H1 (cell line): ENCODE measurements around the gene PRSS8. TPM values are rescaled to one million over a fixed set of nuclear protein-coding genes. Genes with fewer than 3 reads are reported as not detected.

Experiments used
- CTCF ChIA-PET: fragments of 300-600 bp; sonication (Branson Sonifier 250); formaldehyde crosslinking; loops from one replicate; lab custom pipeline; 2021; ENCODE audit not compliant: partially characterized antibody; lab: Charles Lee
- POLR2A ChIA-PET: fragments of 300-600 bp; sonication (Branson Sonifier 250); formaldehyde crosslinking; loops from one replicate; lab custom pipeline; 2021; ENCODE audit warnings: inconsistent platforms; ENCODE audit not compliant: partially characterized antibody; lab: Charles Lee
- DNase-seq, 2 experiments: peaks; one replicate each; pipeline versions ENCODE4 v3.0.0 to v3.0.0-alpha.2; 2010 to 2022; ENCODE audit warnings: low spot score in 2 of 2, low read depth in 1 of 2, mixed read lengths in 1 of 2
- FAIRE-seq: peaks from 2 replicates; lab custom pipeline; 2011; peaks lifted over from hg19 to GRCh38; lab: Jason Lieb, UNC
- H2AFZ ChIP-seq: 2 replicates; pipeline ENCODE4 v1.8.1; 2012; ENCODE audit warnings: low read length, inconsistent platforms
- H2AK5ac ChIP-seq: 2 replicates; pipeline ENCODE4 v1.6.1; 2013; ENCODE audit warnings: low read depth, low read length
- H2BK120ac ChIP-seq: replicated peaks from 2 replicates; pipeline ENCODE3; 2013; ENCODE audit warnings: low read depth, low read length, inconsistent platforms
- H2BK12ac ChIP-seq: 2 replicates; pipeline ENCODE4 v1.6.1; 2013; ENCODE audit warnings: low read depth, low read length
- H2BK15ac ChIP-seq: 2 replicates; pipeline ENCODE4 v1.6.1; 2013; ENCODE audit warnings: low read length
- H2BK20ac ChIP-seq: 2 replicates; pipeline ENCODE4 v1.6.1; 2013; ENCODE audit warnings: low read length
- H2BK5ac ChIP-seq: 2 replicates; pipeline ENCODE4 v1.6.1; 2013; ENCODE audit warnings: low read depth, low read length
- H3K14ac ChIP-seq: 2 replicates; pipeline ENCODE4 v1.6.1; 2013; ENCODE audit warnings: inconsistent platforms; ENCODE audit not compliant: insufficient read length
- H3K18ac ChIP-seq: 2 replicates; pipeline ENCODE4 v1.6.1; 2013; ENCODE audit warnings: low read length; ENCODE audit errors: extremely low read depth
- H3K23ac ChIP-seq: 2 replicates; pipeline ENCODE4 v1.6.1; 2013; ENCODE audit warnings: inconsistent platforms; ENCODE audit not compliant: insufficient read length
- H3K23me2 ChIP-seq: 2 replicates; pipeline ENCODE4 v1.6.1; 2013; ENCODE audit warnings: low read depth, low read length
- H3K27ac ChIP-seq: 2 replicates; pipeline ENCODE4 v1.6.1; 2011; ENCODE audit warnings: low read depth, low read length, inconsistent platforms
- H3K27me3 ChIP-seq, 4 experiments: replicated peaks in 1 of 4; 1 replicate in 1 of 4; 2 replicates in 3 of 4; pipeline versions ENCODE4 v1.6.1 to v1.8.1; 2011 to 2013; ENCODE audit warnings: low read length in 3 of 4, mild to moderate bottlenecking in 3 of 4, inconsistent platforms in 2 of 4, mixed read lengths in 2 of 4, moderate library complexity in 1 of 4; ENCODE audit not compliant: control insufficient read depth in 3 of 4, insufficient read depth in 3 of 4; ENCODE audit errors: extremely low read depth in 1 of 4
- H3K36me3 ChIP-seq, 4 experiments: 2 replicates each; pipeline versions ENCODE4 v1.6.1 to v1.8.1; 2011 to 2013; ENCODE audit warnings: mild to moderate bottlenecking in 4 of 4, low read length in 3 of 4, moderate library complexity in 2 of 4, control low read depth in 1 of 4, inconsistent platforms in 1 of 4; ENCODE audit not compliant: insufficient read depth in 4 of 4, control insufficient read depth in 2 of 4
- H3K4ac ChIP-seq: replicated peaks from 2 replicates; pipeline ENCODE3; 2013; ENCODE audit warnings: low read length, low read depth, mixed read lengths, inconsistent platforms; ENCODE audit not compliant: insufficient read length
- H3K4me1 ChIP-seq, 4 experiments: replicated peaks in 1 of 4; 1 replicate in 1 of 4; 2 replicates in 3 of 4; pipeline versions ENCODE4 v1.6.1 to v1.8.1; 2011 to 2013; ENCODE audit warnings: low read length in 3 of 4, inconsistent platforms in 2 of 4, mixed read lengths in 1 of 4; ENCODE audit not compliant: insufficient read depth in 4 of 4, control insufficient read depth in 3 of 4
- H3K4me2 ChIP-seq, 2 experiments: 2 replicates each; pipeline versions ENCODE4 v1.6.1 to v1.8.1; 2011 to 2013; ENCODE audit warnings: low read depth in 2 of 2, low read length in 2 of 2, control low read depth in 1 of 2, inconsistent platforms in 1 of 2, mild to moderate bottlenecking in 1 of 2; ENCODE audit not compliant: insufficient read depth in 1 of 2
- H3K4me3 ChIP-seq, 4 experiments: fragments of 200-600, 300-600 bp in 1 of 4; sonication (generic), shearing (Covaris generic), sonication (Bioruptor Twin) in 1 of 4; 2 replicates each; pipeline versions ENCODE4 v1.5.1 to v1.8.1; 2011 to 2016; ENCODE audit warnings: low read length in 4 of 4, low read depth in 3 of 4, control low read depth in 2 of 4, inconsistent platforms in 2 of 4, mild to moderate bottlenecking in 2 of 4, mixed read lengths in 1 of 4, moderate library complexity in 1 of 4; ENCODE audit not compliant: insufficient read depth in 2 of 4; ENCODE audit errors: extremely low read depth in 1 of 4
- H3K56ac ChIP-seq: replicated peaks from 2 replicates; pipeline ENCODE3; 2013; ENCODE audit warnings: low read depth, mild to moderate bottlenecking, mixed read lengths, low read length, inconsistent platforms; ENCODE audit not compliant: insufficient read length
- H3K79me1 ChIP-seq: 2 replicates; pipeline ENCODE4 v1.6.1; 2013; ENCODE audit warnings: low read depth, low read length, control low read depth
- H3K79me2 ChIP-seq, 2 experiments: 2 replicates each; pipeline versions ENCODE4 v1.6.1 to v1.8.1; 2012 to 2013; ENCODE audit warnings: low read length in 2 of 2, mild to moderate bottlenecking in 2 of 2, inconsistent platforms in 1 of 2; ENCODE audit not compliant: insufficient read depth in 2 of 2, control insufficient read depth in 1 of 2
- H3K9ac ChIP-seq, 4 experiments: replicated peaks in 1 of 4; 1 replicate in 1 of 4; 2 replicates in 3 of 4; pipeline versions ENCODE4 v1.6.1 to v1.8.1; 2011 to 2013; ENCODE audit warnings: low read depth in 3 of 4, low read length in 3 of 4, control low read depth in 2 of 4, mild to moderate bottlenecking in 2 of 4, moderate library complexity in 2 of 4, inconsistent platforms in 1 of 4; ENCODE audit errors: extremely low read depth in 1 of 4
- H3K9me3 ChIP-seq, 2 experiments: 2 replicates each; pipeline versions ENCODE4 v1.6.1 to v1.8.1; 2012 to 2013; ENCODE audit warnings: mild to moderate bottlenecking in 2 of 2, moderate library complexity in 2 of 2, control low read depth in 1 of 2, inconsistent platforms in 1 of 2, low read depth in 1 of 2, low read length in 1 of 2, mixed read lengths in 1 of 2; ENCODE audit not compliant: insufficient read depth in 2 of 2
- H4K20me1 ChIP-seq, 2 experiments: replicated peaks in 1 of 2; 2 replicates each; pipeline versions ENCODE3 to v1.8.1; 2011 to 2013; ENCODE audit warnings: inconsistent platforms in 2 of 2, low read length in 2 of 2, mild to moderate bottlenecking in 1 of 2; ENCODE audit not compliant: insufficient read depth in 2 of 2, control insufficient read depth in 1 of 2
- H4K5ac ChIP-seq: 2 replicates; pipeline ENCODE4 v1.6.1; 2013; ENCODE audit warnings: low read length, low read depth, mixed read lengths, inconsistent platforms; ENCODE audit not compliant: insufficient read length
- H4K8ac ChIP-seq: 2 replicates; pipeline ENCODE4 v1.8.0; 2013; ENCODE audit warnings: mild to moderate bottlenecking, moderate library complexity, low read length, inconsistent platforms; ENCODE audit not compliant: insufficient read depth; ENCODE audit errors: extremely low read depth
- H4K91ac ChIP-seq: replicated peaks from 2 replicates; pipeline ENCODE3; 2013; ENCODE audit warnings: low read length, mixed read lengths, inconsistent platforms; ENCODE audit not compliant: insufficient read length
- BRCA1 ChIP-seq: IDR thresholded peaks from 2 replicates; pipeline ENCODE4 v1.6.1; 2012; ENCODE audit warnings: low read depth, low read length, improper control_type of control experiment
- EZH2 ChIP-seq: fragments of 200-600 bp; sonication (generic); IDR thresholded peaks from 2 replicates; pipeline ENCODE4 v1.7.1; 2012; ENCODE audit warnings: low read depth, mild to moderate bottlenecking, moderate library complexity, low read length, inconsistent platforms; ENCODE audit not compliant: severe bottlenecking
- GABPA ChIP-seq: IDR thresholded peaks from 2 replicates; pipeline ENCODE4 v1.6.1; 2011; ENCODE audit warnings: mild to moderate bottlenecking, low read length, moderate library complexity, borderline replicate concordance; ENCODE audit not compliant: insufficient read depth
- GTF2F1 ChIP-seq: IDR thresholded peaks from 2 replicates; pipeline ENCODE4 v1.6.1; 2012; ENCODE audit warnings: low read depth, low read length, improper control_type of control experiment, borderline replicate concordance
- KDM5A ChIP-seq: fragments of 200-600 bp; IDR thresholded peaks from 2 replicates; pipeline ENCODE4 v1.7.1; 2012; ENCODE audit warnings: mild to moderate bottlenecking, low read length, inconsistent platforms, mixed read lengths
- MAX ChIP-seq: IDR thresholded peaks from 2 replicates; pipeline ENCODE4 v1.6.1; 2012; ENCODE audit warnings: inconsistent platforms
- POLR2A ChIP-seq, 2 experiments: IDR thresholded peaks; 1 replicate in 1 of 2; 2 replicates in 1 of 2; pipeline ENCODE4 v1.6.1; 2011; ENCODE audit warnings: low read depth in 2 of 2, low read length in 2 of 2, mild to moderate bottlenecking in 2 of 2; ENCODE audit errors: control extremely low read depth in 1 of 2
- POU5F1 ChIP-seq: IDR thresholded peaks from 2 replicates; pipeline ENCODE4 v1.6.1; 2011; ENCODE audit warnings: low read depth, mild to moderate bottlenecking, low read length, moderate library complexity
- RAD21 ChIP-seq, 2 experiments: IDR thresholded peaks in 1 of 2; conservative IDR thresholded peaks in 1 of 2; 2 replicates each; pipeline ENCODE4 v1.6.1; 2011; ENCODE audit warnings: low read depth in 2 of 2, low read length in 2 of 2, improper control_type of control experiment in 1 of 2, inconsistent platforms in 1 of 2, mild to moderate bottlenecking in 1 of 2, moderate library complexity in 1 of 2
- SIRT6 ChIP-seq: IDR thresholded peaks from one replicate; pipeline ENCODE4 v1.7.1; 2012; ENCODE audit warnings: low read length, inconsistent platforms
- SIX5 ChIP-seq: IDR thresholded peaks from 2 replicates; pipeline ENCODE4 v1.6.1; 2011; ENCODE audit warnings: mild to moderate bottlenecking, low read depth, low read length
- SP4 ChIP-seq: IDR thresholded peaks from 2 replicates; pipeline ENCODE4 v1.6.1; 2012; ENCODE audit warnings: low read length, inconsistent platforms
- SUZ12 ChIP-seq: fragments of 200-600 bp; sonication (generic); IDR thresholded peaks from 2 replicates; pipeline ENCODE4 v1.6.1; 2012; ENCODE audit warnings: mild to moderate bottlenecking, inconsistent platforms, low read length, moderate library complexity, mixed read lengths
- TAF7 ChIP-seq: optimal IDR thresholded peaks from 2 replicates; pipeline ENCODE3; 2011; ENCODE audit warnings: low read depth, mild to moderate bottlenecking, inconsistent platforms, low read length, moderate library complexity, borderline replicate concordance
- WGBS, 2 experiments: shearing (Covaris generic) in 1 of 2; methylation state at CpG; one replicate each; pipeline versions ENCODE4 v1.1.6 to v1.1.7; 2013 to 2015; ENCODE audit warnings: low lambda C conversion rate in 2 of 2, mixed read lengths in 2 of 2, inconsistent platforms in 1 of 2, low coverage in 1 of 2, missing lambda C conversion rate in 1 of 2; ENCODE audit not compliant: insufficient replicate concordance in 2 of 2, insufficient coverage in 1 of 2, insufficient read length in 1 of 2; ENCODE audit errors: extremely low coverage in 1 of 2, missing lambda C conversion rate in 1 of 2; 5-methylcytosine and 5-hydroxymethylcytosine counted together
- polyA plus RNA-seq, 7 experiments: library from polyadenylated mRNA; depleted of rRNA in 3 of 7; stranded (reverse) in 5 of 7; unstranded in 2 of 7; fragments of >200 nt in 5 of 7; fragments of 200-250 nt in 2 of 7; gene quantifications; 1 replicate in 5 of 7; 2 replicates in 1 of 7; 4 replicates in 1 of 7; pipeline versions ENCODE4 v1.2.1 to v1.2.3, GENCODE V29; 2011 to 2013; ENCODE audit warnings: missing spikeins in 2 of 7, mixed read lengths in 2 of 7
- total RNA-seq: library from RNA; stranded (reverse); fragmentation: NEBNext Ultra II Directional; extraction: Animal tissue kit (Norgen Biotek cat#: 25700); gene quantifications from 2 replicates; pipeline ENCODE4 v1.2.1, GENCODE V29; 2021

The PRSS8 gene
- total and polyA plus RNA-seq, 2 of the 8 experiments (the other 6 are each of a cell fraction or from before 2014, with no cell fraction given) = 87.7 to 273 TPM

GRCh38 chr16:31167315-31167714 is 31.8 kb upstream of the PRSS8 start:
- Histone ChIP-seq H4K20me1 (no peaks in the 10 kb centered on the region), H3K23me2 (0 out of 2 replicates have a peak, but pooled peaks cover 3% of the 10 kb centered on the region), H3K4me3 (no peak overlapping the region), H2AFZ (no peak overlapping the region), H2BK15ac (no peak overlapping the region), H3K18ac (no peak overlapping the region), H2BK20ac (no peak overlapping the region), H3K27ac (no peak overlapping the region), H3K27me3 (no peaks in the 10 kb centered on the region; a peak in 1 of 7 replicates), H4K8ac (no peak overlapping the region), H3K4ac (no peak overlapping the region), H3K79me1 (no peaks in the 10 kb centered on the region), H2AK5ac (no peak overlapping the region), H2BK5ac (no peak overlapping the region), H2BK12ac (no peak overlapping the region), H4K5ac (no peak overlapping the region), H3K56ac (no peak overlapping the region), H3K4me1 (peaks cover 0 to 3% (median 0%) of the 10 kb centered on the region in 4 experiments; a peak in 1 of 7 replicates), H3K14ac (no peak overlapping the region), H3K9me3 (no peaks in the 10 kb centered on the region; a peak in 1 of 4 replicates), H4K91ac (no peak overlapping the region), H3K23ac (no peak overlapping the region), H3K36me3 (no peaks in the 10 kb centered on the region)
- DNase-seq = no peak
- FAIRE-seq = no peak
- CTCF ChIA-PET = interaction anchor here (0.6 to 2.7 kb wide), 4 partner anchors 10 to 125 kb away, joined by 3 to 11 read pairs (median 4); no protein-coding TSS in a partner anchor
- TF ChIP-seq RAD21 (IDR thresholded peaks at IDR 0.05 in 1 of 2, conservative IDR thresholded peaks at IDR 0.05 in 1 of 2; ENCODE audit: low read depth in 2 of 2, low read length in 2 of 2) = no peak
- TF ChIP-seq GTF2F1 = no peak
- TF ChIP-seq SP4 = no peak
- TF ChIP-seq POLR2A (IDR thresholded peaks at IDR 0.05; ENCODE audit: control extremely low read depth in 1 of 2, low read depth in 2 of 2, low read length in 2 of 2) = no peak
- TF ChIP-seq SIX5 = no peak
- TF ChIP-seq MAX = no peak
- TF ChIP-seq GABPA = no peak
- no peak for TF ChIP-seq SUZ12
- TF ChIP-seq POU5F1 = no peak
- TF ChIP-seq BRCA1 = no peak
- no peak for TF ChIP-seq SIRT6
- no peak for TF ChIP-seq TAF7
- no peak for TF ChIP-seq EZH2
- no peak for TF ChIP-seq KDM5A
- TF ChIP-seq, all 59 proteins: peak for 0
- Histone ChIP-seq H2BK120ac (no peak overlapping the region), H3K9ac (no peak overlapping the region), H3K79me2 (no peaks in the 10 kb centered on the region), H3K4me2 (no peak overlapping the region)
- WGBS, 2 experiments = 94% methylated on average over 7 of the region's 8 CpGs; no CpG with 5 or more reads in 1 of the 2 experiments
- POLR2A ChIA-PET = interaction anchor here (2.0 to 6.5 kb wide), 2 partner anchors 12 to 23 kb away, joined by 6 to 62 read pairs; partner anchors contain the start of gene FUS
